ENCODE data around the gene TATDN3.

GRCh38 chr1:212762234-212762633, 29.5 kb upstream of the TATDN3 start:
- TF ChIP-seq POLR2AphosphoS5 (IDR thresholded peaks at IDR 0.05; ENCODE audit: borderline replicate concordance, low read depth, low read length) (no peak), EZH2 (IDR thresholded peaks at IDR 0.05) (no peak)
